Parathyroid adenoma (tissue), 2 donors: ENCODE measurements around the gene PROM1.

ENCODE experiments used
- H2AFZ ChIP-seq: fragments of 300-600 bp; sonication (generic); one replicate; pipeline ENCODE4 v1.7.0; 2017; ENCODE audit warnings: antibody characterized with exemption, mild to moderate bottlenecking
- H3K27ac ChIP-seq: fragments of 300-600 bp; sonication (generic); one replicate; pipeline ENCODE4 v1.7.0; 2017
- H3K27me3 ChIP-seq: fragments of 300-600 bp; sonication (generic); one replicate; pipeline ENCODE4 v1.7.0; 2017; ENCODE audit warnings: low read length; ENCODE audit not compliant: control insufficient read depth, insufficient read depth
- H3K36me3 ChIP-seq: fragments of 300-600 bp; sonication (generic); one replicate; pipeline ENCODE4 v1.7.0; 2017; ENCODE audit warnings: low read length; ENCODE audit not compliant: control insufficient read depth, insufficient read depth
- H3K4me1 ChIP-seq: fragments of 300-600 bp; sonication (generic); one replicate; pipeline ENCODE4 v1.7.0; 2017; ENCODE audit warnings: control low read depth
- H3K4me2 ChIP-seq: fragments of 300-600 bp; sonication (generic); one replicate; pipeline ENCODE4 v1.7.0; 2017; ENCODE audit warnings: low read length
- H3K4me3 ChIP-seq: fragments of 300-600 bp; sonication (generic); one replicate; pipeline ENCODE4 v1.7.0; 2017; ENCODE audit warnings: low read depth, low read length
- H3K79me2 ChIP-seq: fragments of 300-600 bp; sonication (generic); one replicate; pipeline ENCODE4 v1.7.0; 2017; ENCODE audit warnings: control low read depth
- H3K9ac ChIP-seq: fragments of 300-600 bp; sonication (generic); one replicate; pipeline ENCODE4 v1.7.0; 2017; ENCODE audit warnings: mild to moderate bottlenecking
- H3K9me3 ChIP-seq: fragments of 300-600 bp; sonication (generic); one replicate; pipeline ENCODE4 v1.7.0; 2017; ENCODE audit warnings: low read length; ENCODE audit not compliant: control insufficient read depth
- TF ChIP-seq, protein P1 (sequence below): fragments of 300-600 bp; sonication (generic); IDR thresholded peaks from one replicate; pipeline ENCODE4 v1.7.0; 2017; ENCODE audit warnings: antibody characterized with exemption, mild to moderate bottlenecking
- donor health status: primary hyperparathyroidism.

The PROM1 gene

DNA sequence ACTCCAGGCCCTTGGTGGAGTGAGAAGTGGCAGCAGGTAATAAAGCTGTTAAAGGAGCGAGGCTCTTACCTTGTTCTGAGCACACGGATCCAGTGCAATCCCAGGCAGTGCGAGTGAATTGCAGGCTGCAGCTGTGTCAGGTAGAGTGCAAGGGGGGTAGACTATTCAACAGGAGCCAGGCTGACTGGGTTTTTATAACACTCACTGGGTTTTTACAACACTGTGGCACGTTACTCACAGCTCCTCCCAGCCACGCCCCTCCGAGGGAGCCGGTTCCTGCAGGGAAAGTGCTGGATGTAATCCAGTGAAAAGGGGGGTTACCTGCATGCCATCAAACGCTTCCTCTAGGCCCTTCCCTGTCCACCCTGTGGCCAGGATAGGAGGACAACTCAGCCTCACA lies 145.6 kb downstream of the PROM1 start:
- H3K9ac ChIP-seq: no peak overlapping the region
- TF ChIP-seq, protein P1, sequence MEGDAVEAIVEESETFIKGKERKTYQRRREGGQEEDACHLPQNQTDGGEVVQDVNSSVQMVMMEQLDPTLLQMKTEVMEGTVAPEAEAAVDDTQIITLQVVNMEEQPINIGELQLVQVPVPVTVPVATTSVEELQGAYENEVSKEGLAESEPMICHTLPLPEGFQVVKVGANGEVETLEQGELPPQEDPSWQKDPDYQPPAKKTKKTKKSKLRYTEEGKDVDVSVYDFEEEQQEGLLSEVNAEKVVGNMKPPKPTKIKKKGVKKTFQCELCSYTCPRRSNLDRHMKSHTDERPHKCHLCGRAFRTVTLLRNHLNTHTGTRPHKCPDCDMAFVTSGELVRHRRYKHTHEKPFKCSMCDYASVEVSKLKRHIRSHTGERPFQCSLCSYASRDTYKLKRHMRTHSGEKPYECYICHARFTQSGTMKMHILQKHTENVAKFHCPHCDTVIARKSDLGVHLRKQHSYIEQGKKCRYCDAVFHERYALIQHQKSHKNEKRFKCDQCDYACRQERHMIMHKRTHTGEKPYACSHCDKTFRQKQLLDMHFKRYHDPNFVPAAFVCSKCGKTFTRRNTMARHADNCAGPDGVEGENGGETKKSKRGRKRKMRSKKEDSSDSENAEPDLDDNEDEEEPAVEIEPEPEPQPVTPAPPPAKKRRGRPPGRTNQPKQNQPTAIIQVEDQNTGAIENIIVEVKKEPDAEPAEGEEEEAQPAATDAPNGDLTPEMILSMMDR: no peak
- no peak overlapping the region for H3K4me2 ChIP-seq
- no peak overlapping the region for H3K4me3 ChIP-seq
- no peaks in the 10 kb centered on the region for H3K27me3 ChIP-seq
- no peak overlapping the region for H2AFZ ChIP-seq
- H3K9me3 ChIP-seq: no peaks in the 10 kb centered on the region
- H3K79me2 ChIP-seq: no peaks in the 10 kb centered on the region
- no peak overlapping the region for H3K27ac ChIP-seq
- no peaks in the 10 kb centered on the region for H3K36me3 ChIP-seq
- no peaks in the 10 kb centered on the region for H3K4me1 ChIP-seq

DNA sequence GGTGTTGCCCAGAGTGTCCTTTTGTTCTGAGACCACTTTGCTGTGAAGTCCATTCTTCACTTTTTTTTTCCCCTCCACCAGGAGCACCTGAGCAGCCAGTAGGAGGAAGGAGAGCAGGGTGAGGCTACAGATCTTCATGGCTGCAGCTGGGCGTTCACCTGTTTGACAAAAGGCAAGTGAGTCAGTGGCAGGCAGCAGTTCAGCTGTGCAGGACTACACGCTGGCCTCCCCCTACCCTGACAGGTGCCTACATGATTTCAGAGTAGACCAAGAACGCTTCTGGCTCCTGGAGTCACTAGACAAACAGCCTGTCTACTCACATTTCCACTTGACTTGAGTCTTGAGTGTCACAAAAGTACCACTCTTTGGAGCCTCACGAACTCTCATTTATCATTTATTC lies 147.3 kb downstream of the PROM1 start:
- Histone ChIP-seq H2AFZ (no peak overlapping the region), H3K4me3 (no peak overlapping the region), H3K9me3 (no peaks in the 10 kb centered on the region), H3K4me1 (no peaks in the 10 kb centered on the region), H3K79me2 (no peaks in the 10 kb centered on the region), H3K27me3 (no peaks in the 10 kb centered on the region), H3K4me2 (no peak overlapping the region), H3K27ac (no peak overlapping the region), H3K36me3 (no peaks in the 10 kb centered on the region), H3K9ac (no peak overlapping the region)
- TF ChIP-seq, protein P1: no peak

DNA sequence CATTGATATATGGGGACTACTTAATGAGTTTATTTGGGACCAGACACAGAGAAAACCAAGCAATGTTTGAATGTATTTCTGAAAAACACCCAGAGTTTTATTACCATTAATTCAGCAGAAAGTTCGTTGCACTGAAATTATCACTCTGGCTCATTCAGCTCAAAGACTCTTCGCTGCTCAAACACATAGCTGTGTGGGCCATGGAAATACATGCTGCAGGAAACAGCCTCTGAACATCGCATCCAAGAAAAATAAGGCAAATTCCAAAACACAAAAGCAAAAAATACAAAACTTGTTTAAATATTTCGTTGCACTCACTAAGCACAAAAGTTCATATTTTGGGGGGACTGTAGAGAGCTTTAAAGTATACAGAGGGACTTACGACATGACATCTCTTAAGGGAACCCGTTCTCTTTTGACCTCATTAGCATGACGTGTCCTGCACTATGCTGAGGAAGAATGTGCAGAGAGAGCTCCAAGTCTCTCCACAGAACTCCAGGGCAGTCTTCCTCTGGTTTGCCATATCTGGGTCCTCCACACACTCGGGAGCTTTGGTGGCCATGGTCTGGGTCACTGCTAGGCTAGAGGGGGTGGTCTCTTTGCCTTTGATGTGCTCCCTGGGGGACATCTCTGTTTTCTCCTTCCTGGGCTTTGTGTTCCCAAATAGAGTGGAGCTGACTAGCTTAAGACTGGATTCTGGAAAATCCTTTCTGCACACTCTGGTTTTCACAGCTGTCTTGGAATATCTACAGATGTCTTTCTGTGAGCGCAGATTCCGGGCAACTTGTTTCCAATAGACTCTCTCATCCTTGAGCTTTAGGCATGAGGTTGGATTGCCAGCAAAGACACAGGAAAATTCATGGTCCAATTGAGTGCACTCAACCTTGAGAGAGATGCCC lies 148.1 kb downstream of the PROM1 start:
- Histone ChIP-seq H3K36me3 (no peaks in the 10 kb centered on the region), H3K9ac (no peak overlapping the region), H3K27ac (no peak overlapping the region), H3K9me3 (no peaks in the 10 kb centered on the region), H3K4me2 (no peak overlapping the region), H3K79me2 (no peaks in the 10 kb centered on the region), H3K4me1 (no peaks in the 10 kb centered on the region), H2AFZ (no peak overlapping the region), H3K27me3 (no peaks in the 10 kb centered on the region), H3K4me3 (no peak overlapping the region)
- TF ChIP-seq, protein P1: no peak

DNA sequence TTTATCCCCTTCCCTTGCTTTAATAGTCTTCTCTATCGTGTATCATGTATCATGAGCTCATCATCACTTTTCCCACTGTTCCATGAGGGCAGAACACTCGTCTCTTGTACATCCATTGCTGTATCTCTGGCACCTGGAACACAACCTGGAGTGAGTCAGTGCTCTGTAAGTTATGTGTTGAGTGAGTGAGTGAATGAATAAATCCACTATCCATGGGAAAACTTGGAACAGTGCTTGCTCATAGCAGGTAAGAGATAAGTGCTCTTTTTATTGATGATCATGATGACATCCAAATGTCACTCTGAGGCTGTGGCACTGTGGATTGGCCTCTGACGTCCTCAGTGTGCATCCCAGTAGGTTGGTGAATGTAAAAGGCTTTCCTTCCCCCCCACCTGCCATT lies 149.6 kb downstream of the PROM1 start:
- H3K9me3 ChIP-seq: no peaks in the 10 kb centered on the region
- TF ChIP-seq, protein P1: no peak
- no peak overlapping the region for H3K9ac ChIP-seq
- no peaks in the 10 kb centered on the region for H3K27me3 ChIP-seq
- no peak overlapping the region for H3K4me3 ChIP-seq
- H3K4me1 ChIP-seq: no peaks in the 10 kb centered on the region
- H2AFZ ChIP-seq: no peak overlapping the region
- no peaks in the 10 kb centered on the region for H3K79me2 ChIP-seq
- H3K4me2 ChIP-seq: no peak overlapping the region
- H3K27ac ChIP-seq: no peak overlapping the region
- H3K36me3 ChIP-seq: no peaks in the 10 kb centered on the region
